Measurements from ENCODE around the gene QSER1. TPM values are rescaled to one million over a fixed set of nuclear protein-coding genes. Genes with fewer than 3 reads are reported as not detected.
"Not testable (repeated sequence)": the region's sequence is repeated elsewhere in the genome, so short reads cannot be mapped to it uniquely, and the experiment has no call there.

Gene QSER1
- polyA plus RNA-seq (ENCODE audit: insufficient read length in 10 of 10): 10 to 100 TPM; 17.6 to 29.4 (median 24.4) TPM
- long read RNA-seq, donor 1: 0 reads
- long read RNA-seq, donor 2: 0 reads
- long read RNA-seq, donor 3: 0 reads
- long read RNA-seq, donor 4: 0 reads
- long read RNA-seq, donor 5, partial matches to known transcripts: 0 of 2 reads
- long read RNA-seq, donor 5, other reads (novel, unspliced or antisense): 0 of 2 reads
- long read RNA-seq, donor 6, partial matches to known transcripts: 0 of 2 reads
- long read RNA-seq, donor 6, other reads (novel, unspliced or antisense): 0 of 2 reads
- long read RNA-seq, donor 7, full-length matches to known transcripts: 2 of 2 reads
- long read RNA-seq, donor 7, partial matches to known transcripts: 0 of 2 reads
- long read RNA-seq, donor 7, other reads (novel, unspliced or antisense): 0 of 2 reads
- long read RNA-seq, donor 8, partial matches to known transcripts: 0 of 1 reads
- long read RNA-seq, donor 8, other reads (novel, unspliced or antisense): 0 of 1 reads
- long read RNA-seq, donor 9: 0 reads

DNA sequence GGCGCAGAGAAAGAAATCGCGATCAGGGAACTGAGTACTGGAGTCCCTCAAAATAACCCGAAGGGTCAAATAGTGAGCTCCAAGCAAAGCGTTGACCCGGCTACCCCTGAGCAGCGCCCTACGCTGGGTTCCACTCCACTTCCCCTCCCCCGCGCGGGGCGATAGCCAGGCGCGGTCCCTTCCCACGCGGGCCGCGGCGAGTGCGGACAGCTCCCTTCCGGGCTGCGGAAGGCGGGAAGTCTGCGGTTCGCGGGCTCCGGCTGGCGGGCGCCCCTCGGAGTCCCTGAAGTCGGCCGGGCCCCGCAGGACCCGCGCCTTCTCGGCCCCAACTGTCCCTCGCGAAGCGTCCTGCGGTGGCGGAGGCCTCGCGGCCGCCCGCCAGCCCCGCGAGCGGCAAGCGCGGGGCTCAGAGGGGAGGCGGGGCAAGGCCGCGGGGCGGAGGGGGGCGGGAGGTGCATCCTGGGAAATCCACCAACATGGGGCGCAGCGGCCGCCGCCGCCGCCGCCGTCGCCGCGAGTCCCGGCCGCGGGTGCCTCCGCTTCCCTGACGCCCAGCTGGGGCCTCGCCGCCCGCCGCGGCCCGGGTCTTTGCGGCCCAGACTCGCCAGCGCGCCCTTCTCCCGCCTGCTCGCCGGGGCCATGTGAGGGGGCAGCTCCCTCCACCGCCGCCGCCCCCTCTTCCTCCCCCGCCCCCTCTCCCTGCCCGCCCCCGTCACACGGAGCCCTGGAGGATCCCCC, at the start of gene QSER1:
Gene QSER1 (plus strand): TSS at position 457 of the 738 bp plus-strand sequence. CDS start 315 bp downstream, outside the sequence.
- peak; percentile 69 to 93 (median 78) for DNase-seq

DNA sequence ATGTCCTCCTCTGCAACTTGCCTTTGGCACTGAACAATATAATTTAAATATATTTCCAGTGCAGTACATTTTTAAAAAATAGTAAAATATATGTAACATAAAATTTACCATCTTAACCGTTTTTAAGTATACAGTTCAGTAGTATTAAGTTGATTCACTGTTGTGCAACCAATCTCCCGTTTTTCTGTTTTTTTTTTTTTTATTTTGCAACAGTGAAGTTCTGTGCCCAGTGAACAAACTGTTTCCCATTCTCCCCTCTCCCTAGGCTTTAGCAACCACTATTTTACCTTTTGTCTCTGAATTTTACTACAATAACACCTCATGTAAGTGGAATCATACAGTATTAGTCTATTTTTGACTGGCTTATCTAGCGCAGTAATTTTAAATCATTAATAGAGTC, 49.1 kb upstream of the QSER1 start:
- no peak for DNase-seq

DNA sequence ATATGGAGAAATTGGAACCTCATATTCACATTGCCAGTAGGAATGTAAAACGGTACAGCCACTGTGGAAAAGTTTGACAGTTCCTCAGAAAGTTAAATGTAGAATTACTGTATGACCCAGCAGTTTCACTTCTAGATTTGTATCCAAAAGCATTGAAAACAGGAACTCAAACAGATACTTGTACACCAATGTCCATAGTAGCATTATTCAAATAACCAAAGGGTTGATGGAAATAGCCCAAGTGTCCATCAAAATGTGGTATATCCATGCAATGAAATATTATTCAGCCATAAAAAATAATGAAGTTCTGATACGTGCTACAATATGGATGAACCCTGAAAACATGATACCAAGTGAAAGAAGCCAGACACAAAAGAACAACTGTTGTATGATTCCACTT, 45.1 kb upstream of the QSER1 start:
- DNase-seq: no peak

DNA sequence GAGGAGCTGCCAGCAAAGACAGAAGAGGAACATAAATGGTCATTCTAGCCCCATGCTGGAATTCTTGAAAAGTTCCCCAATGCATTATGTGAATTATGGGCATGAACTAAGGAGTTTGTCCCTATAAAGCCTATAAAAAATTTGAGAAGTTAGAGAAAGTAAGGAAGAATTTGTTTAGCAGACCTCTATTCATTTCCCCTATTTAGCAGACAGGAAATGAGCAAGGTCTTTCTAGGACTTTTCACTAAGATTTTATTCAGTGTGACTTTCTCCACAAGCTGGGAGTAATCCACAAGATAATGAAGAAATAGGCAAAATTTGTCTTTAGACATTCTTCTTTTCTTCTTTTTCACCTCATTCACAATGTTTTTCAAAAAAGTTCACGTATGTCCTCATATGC, 42.9 kb upstream of the QSER1 start:
- DNase-seq: no peak

DNA sequence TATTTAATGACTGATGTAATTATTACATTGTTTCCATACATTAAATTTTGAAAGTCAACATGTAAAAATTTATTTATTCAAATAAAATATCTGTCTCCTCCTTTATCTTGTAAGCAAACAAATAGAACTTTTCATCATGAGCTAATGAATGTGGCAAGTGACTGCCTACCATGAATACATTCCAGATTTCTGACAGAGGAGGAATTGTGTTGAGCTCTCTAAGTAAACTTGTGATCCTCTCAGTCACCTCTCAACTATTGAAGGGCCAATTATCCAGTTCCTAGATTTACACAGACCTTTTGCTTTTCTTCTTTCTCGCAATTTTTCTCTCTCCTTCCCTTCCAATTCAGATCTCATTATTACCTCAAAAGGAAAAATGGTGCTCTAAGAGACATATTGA, 41.4 kb upstream of the QSER1 start:
- DNase-seq: no peak

DNA sequence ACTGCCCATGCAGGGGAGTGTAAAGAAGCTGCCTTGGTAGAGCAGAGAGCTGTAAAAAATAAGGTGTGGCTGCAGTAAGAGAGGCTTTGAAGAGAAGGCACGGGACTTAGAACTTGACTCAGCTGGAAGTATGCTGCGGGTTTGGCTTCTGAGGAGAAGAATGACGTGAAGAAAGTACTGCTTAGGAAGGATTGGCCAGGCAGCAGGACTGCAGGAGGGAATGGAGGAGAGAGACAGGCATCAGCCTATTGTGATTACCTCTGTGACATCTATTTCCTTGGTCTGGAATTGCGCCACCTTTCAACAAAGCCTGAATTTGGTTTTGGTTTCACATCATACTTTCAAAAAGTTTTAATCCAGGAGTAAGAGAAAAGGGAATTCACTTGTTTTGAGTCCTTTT, 40.4 kb upstream of the QSER1 start:
- no peak for DNase-seq

DNA sequence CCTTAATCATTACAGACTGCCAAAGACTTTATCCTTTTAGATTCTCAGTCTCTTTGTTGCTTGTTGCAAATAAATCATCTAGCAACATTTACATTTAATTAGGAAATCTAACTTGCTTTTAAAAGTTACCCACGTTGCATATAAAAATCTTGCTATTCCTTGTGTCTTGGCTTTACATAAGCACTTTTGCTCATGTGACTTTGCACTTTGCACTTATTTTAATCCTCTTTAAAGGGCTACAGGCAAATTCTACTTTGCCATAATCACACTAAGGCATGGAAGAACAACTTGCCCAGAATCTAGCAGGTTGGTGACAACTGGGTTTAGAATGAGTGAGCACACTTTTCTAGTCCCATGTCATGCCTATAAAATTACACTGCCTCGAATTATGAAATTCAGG, 37.0 kb upstream of the QSER1 start:
- DNase-seq: no peak

DNA sequence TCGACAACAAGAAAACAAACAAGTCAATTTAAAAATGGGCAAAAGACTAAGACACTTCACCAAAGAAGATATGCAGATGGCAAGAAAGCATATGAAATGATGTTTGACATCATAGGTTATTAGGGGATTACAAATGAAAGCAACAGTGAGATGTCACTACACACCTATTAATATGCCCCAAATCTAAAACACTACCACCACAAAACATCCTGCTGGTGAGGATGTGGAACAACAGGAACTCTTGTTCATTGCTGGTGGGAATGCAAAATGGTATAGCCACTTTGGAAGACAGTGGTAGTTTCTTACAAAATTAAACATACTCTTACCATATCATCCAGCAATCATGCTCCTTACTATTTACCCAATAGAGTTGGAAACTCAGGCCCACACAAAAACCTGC, 33.9 kb upstream of the QSER1 start:
- DNase-seq: no peak

DNA sequence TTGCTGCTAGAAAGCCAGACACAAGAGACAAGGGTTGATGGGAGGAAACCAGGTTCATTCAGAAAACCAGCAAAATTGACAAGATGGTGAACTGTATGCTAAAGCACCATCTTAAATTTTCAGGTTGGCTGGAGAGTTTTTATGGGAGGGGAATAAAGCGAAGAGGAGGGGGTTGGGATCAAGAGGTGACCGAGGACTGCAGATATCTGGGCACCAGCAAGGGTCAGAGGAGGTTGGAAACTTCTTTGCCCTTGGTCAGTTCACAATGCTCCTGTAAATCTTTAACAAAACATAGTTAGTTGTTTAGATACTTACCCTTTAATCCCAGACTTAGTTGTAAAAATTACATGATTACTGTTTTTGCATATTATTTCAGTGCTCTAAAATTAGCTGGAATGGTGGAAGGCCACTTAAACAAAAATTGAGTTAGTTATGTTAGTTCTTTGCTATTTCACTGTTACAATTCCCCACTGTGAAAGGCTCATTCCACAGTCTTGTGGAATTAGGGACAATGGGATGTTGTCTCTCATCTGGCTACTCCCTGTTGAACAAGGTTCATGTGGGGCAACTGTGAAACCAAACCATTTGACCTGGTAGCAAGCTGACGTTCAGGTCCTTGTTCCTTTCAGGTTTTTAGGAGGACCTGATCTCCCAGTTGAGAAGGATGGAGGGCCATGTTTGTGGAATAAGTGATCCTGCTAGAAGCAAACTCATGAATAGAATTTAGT, 30.6 kb upstream of the QSER1 start:
- no peak for DNase-seq

DNA sequence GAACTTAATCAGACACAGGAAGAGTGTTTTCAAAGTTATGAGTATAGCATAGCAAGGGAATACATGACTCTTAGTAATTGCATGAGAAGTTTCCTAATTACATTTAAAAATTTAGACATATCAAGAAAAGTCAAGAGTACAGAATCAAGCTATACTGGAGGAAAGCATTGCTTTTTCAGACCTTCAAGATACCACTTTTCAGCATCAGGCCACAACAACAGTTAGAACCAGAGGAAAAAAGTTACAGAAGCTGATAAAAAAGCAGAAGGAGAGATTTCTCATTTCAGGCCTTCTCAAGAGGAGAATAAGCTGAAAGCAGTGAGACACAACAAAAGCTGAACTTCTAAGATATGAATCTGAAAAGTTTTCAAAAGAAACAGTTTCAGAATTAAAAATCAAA, 28.1 kb upstream of the QSER1 start:
- DNase-seq: no peak

DNA sequence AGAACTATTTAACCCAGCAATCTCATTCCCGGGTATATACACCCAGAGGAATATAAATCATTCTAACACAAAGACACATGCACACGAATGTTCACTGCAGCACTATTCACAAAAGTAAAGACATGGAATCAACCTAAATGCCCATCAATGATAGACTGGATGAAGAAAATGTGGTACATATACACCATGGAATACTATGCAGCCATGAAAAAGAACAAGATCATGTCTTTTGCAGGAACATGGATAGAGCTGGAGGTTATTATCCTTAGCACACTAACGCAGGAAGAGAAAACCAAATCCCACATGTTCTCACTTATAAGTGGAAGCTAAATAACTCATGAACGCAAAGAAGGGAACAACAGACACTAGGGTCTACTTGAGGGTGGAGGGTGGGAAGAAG, 23.9 kb upstream of the QSER1 start:
- not testable (repeated sequence) for DNase-seq

DNA sequence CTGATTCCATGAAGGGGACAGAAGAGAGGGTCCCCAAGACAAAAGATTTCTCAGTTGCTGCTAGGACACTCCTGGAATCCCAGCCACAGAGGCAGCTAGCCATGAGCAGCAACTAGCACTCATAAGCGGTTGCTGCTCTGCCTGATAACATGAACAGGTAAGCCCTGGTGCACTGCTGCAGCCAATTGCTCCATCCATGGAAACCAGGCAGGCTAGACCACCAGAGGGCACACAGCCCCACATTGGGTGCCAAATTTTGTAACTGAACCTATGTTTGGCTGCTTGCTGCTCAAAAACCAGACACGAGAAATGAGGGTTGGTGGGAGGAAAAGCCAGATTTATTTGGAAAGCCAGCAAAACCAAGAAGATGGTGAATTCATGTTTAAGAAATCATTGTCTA, 21.9 kb upstream of the QSER1 start:
- no peak for DNase-seq

DNA sequence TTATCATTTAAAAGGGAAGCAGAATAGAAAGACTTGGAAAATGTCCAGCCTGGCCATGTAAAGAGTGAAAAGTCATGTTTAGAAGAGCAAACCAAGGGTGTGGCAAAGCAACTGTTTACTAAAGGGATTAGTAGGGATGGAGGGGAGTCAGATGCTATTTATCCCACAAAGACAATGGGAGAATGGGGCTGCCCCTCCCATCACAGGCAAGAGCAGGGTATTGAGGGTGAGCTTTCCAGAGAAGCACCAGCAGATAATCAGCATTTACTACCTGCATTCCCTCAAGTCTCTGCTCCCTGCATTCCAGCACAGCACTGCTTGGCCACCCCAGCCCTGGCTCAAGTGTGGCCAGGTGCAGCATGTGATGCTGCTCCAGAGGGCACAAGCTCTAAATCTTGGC, 18.5 kb upstream of the QSER1 start:
- DNase-seq: no peak

DNA sequence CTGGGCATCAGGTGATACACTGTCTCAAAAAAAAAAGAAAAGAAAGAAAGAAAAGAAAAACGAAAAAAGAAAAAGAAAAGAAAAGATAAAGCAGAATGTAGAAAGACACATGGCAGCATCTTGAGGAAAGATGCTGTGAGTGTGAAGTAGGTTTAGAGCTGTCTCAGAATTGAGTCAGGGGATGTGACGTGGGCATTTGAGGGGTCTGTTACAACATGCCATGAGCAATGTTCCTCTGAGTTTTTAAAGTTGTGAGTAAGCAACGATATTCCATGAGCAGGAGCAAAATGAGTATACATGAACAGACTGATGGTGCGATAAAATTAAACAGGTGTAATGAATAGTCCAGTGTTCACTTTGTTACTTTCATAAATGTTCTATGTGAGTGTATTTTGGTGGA, 11.3 kb upstream of the QSER1 start:
- DNase-seq: no peak

DNA sequence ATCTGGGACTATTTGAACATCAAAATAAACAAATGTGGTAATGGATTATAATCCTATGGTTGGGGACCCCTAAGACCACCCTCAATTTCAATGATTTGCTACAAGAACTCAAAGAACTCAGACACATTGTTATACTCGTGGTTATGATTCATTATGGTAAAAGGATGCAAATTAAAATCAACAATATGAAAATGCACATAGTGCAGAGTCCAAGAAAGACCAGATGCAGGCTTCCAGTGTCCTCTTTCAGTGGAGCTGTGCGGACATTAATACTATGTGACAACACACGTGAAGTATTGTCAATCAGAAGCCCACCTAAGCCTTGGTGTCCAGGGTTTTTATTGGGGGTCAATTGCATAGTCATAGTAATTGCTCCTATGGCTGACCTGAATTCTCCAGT, 9.2 kb upstream of the QSER1 start:
- no peak for DNase-seq

DNA sequence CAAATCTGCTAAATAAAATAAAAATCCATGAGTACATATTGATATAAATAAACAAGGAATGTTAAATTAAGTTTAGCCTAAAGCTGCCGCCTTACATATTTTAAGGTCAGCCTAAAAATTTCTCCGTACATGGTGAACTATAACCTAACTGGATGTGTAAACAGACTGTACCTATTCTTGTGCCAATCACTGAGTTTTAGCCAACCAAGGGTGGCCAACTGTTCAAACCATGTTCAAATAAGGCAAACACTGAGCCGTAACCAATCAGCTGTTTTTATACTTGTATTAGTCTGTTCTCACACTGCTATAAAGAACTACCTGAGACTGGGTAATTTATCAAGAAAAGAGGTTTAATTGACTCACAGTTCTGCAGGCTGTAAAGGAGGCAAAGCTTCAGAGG, 8.6 kb upstream of the QSER1 start:
- DNase-seq: no peak

DNA sequence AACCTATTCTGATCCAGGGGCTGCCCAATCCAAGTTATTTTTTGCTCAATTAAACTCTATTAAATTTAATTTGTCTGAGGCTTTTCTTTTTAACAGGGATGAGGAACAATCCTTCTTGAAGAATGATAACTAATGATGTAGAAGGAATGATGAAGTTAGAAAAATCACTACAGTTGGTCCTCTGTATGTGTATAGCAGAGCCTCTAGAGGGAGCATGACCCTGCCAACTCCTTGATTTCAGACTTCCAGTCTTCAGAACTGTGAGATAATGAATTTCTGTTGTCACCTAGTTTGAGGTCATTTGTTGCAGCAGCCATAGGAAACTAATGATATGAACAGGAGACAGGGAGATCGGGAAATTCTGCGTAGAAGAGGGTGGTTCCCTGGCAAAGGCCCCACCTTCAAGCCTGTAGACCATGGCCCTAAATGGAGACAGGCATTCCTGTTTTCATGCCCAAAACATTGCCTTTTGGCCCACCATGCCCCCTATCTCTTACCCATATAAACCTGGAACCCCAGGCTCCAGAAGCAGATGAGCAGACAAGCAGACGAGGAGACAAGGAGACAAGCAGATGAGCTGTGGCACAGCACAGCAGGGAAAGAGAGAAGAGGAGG, 7.7 kb upstream of the QSER1 start:
- no peak for DNase-seq

DNA sequence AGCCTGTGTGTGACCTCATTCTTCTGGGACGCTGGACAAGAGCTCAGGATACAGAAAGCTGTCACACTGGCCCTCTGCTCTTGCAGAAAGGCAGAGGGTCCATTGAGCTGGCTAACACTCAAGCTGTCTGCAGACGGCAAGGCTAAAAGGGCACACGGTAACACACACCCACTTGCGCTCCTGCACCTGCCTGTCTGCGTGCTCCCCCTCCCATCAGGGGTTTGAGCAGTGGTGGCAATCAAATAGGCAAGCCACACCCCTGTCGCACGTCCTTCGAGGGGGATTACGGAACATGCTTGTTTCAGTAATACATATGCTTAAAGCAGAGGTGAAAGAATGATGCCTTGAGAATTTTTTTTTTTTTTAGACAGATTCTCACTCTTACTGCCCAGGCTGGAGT, 7.1 kb upstream of the QSER1 start:
- DNase-seq: no peak

DNA sequence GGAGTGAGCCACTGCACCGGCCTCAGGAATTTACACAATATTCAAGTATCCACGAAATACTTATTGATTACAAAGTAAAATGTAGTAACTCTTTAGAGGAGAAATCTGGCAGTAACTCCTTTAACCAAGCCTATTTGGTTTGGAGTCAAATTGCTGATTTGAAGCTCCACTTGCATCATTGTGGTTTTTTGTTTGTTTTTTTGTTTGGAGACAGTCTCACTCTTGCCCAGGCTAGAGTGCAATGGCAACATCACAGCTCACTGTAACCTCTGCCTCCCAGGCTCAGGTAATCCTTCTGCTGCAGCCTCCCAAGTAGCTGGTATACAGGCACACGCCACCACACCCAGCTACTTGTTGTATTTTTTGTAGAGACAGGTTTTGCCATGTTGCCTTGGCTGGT, 6.4 kb upstream of the QSER1 start:
- DNase-seq: no peak

DNA sequence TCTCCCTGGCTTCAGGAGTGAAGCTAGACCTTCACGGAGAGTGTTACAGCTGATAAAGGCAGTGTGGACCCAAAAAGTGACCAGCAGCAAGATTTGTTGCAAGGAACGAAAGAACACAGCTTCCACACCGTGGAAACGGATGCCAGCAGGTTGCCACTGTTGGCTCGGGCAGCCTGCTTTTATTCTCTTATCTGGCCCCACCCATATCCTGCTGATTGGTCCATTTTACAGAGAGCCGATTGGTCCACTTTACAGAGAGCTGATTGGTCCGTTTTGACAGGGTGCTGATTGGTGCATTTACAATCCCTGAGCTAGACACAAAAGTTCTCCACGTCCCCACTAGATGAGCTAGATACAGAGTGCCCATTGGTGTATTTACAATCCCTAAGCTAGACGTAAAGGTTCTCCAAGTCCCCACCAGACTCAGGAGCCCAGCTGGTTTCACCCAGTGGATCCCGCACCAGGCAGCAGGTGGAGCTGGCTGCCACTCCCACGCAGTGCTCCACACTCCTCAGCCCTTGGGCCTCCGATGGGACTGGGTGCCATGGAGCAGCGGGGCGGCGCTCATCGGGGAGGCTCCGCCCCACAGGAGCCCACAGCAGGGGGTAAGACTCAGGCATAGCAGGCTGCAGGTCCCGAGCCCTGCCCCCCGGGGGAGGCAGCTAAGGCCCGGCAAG, 4.8 kb upstream of the QSER1 start:
- not testable (repeated sequence) for DNase-seq

DNA sequence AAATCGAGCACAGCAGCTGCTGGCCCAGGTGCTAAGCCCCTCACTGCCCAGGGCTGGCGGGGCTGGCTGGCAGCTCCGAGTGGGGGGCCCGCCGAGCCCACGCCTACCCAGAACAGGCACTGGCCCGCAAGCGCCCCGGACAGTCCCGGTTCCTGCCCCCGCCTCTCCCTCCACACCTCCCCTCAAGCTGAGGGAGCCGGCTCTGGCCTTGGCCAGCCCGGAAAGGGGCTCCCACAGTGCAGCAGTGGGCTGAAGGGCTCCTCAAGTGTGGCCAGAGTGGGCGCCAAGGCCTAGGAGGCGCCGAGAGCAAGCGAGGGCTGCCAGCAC, 4.3 kb upstream of the QSER1 start:
- not testable (repeated sequence) for DNase-seq

DNA sequence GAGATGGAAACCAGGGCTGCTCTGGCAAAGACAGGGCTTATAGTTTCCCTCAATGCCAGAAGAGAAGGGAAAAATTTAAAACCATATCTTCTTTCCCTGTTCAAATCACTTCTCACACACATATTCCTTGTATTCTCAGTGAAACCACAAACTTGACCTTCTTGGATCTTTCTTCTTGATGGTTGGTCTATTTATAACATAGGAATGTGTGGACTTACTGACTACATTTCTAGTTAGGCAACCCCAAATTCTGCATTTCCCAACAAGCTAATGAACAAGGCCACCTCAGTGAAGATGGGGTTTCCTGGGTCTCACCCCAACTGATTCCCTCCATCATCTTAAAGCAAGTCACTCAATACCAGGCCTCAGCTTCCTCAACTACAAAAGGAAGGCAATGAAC, 3.8 kb upstream of the QSER1 start:
- no peak for DNase-seq
